HAP-1 (cell line): ENCODE measurements around the gene NANOS2.

Source experiments
- DNase-seq, 2 experiments: peaks; one replicate each; pipeline ENCODE4 v3.0.0-alpha.2; 2016 to 2020; ENCODE audit warnings: low spot score in 2 of 2
- H3K27me3 ChIP-seq: fragments of 250-450 bp; sonication (Bioruptor Pico); 2 replicates; pipeline ENCODE4 v1.5.1; 2020; ENCODE audit warnings: low read depth, mild to moderate bottlenecking, moderate library complexity
- H3K36me3 ChIP-seq: fragments of 250-450 bp; sonication (Bioruptor Pico); replicated peaks from 2 replicates; pipeline ENCODE4 v1.5.1; 2020; ENCODE audit warnings: mild to moderate bottlenecking
- H3K4me1 ChIP-seq: fragments of 250-450 bp; sonication (Bioruptor Pico); 2 replicates; pipeline ENCODE4 v1.5.1; 2020; ENCODE audit warnings: mild to moderate bottlenecking
- H3K4me3 ChIP-seq: fragments of 250-450 bp; sonication (Bioruptor Pico); 2 replicates; pipeline ENCODE4 v1.5.1; 2020; ENCODE audit warnings: mild to moderate bottlenecking, moderate library complexity
- H3K9me3 ChIP-seq: fragments of 250-450 bp; sonication (Bioruptor Pico); 2 replicates; pipeline ENCODE4 v1.5.1; 2020; ENCODE audit warnings: mild to moderate bottlenecking, moderate library complexity
- in situ Hi-C: fragments of 300-500 bp; cut with MboI; formaldehyde crosslinking; loops from 3 replicates; pipeline ENCODE4 v1.14.3; 2020; ENCODE audit warnings: low sequenced_read_pairs, inconsistent platforms, mixed read lengths

NANOS2 gene

GRCh38 chr19:45882652-45883585 lies 31.7 kb downstream of the NANOS2 start:
- Histone ChIP-seq H3K27me3 (no peaks in the 10 kb centered on the region), H3K36me3 (peaks cover 14% of the 10 kb centered on the region; the same call in 1 of the 2 replicates), H3K4me3 (peak overlapping the region; percentile 9; the same call in 1 of the 2 replicates), H3K9me3 (no peaks in the 10 kb centered on the region), H3K4me1 (peaks cover 19% of the 10 kb centered on the region)
- in situ Hi-C loops, result no loop called here
- peak; percentile 74 to 91 for DNase-seq

DNA sequence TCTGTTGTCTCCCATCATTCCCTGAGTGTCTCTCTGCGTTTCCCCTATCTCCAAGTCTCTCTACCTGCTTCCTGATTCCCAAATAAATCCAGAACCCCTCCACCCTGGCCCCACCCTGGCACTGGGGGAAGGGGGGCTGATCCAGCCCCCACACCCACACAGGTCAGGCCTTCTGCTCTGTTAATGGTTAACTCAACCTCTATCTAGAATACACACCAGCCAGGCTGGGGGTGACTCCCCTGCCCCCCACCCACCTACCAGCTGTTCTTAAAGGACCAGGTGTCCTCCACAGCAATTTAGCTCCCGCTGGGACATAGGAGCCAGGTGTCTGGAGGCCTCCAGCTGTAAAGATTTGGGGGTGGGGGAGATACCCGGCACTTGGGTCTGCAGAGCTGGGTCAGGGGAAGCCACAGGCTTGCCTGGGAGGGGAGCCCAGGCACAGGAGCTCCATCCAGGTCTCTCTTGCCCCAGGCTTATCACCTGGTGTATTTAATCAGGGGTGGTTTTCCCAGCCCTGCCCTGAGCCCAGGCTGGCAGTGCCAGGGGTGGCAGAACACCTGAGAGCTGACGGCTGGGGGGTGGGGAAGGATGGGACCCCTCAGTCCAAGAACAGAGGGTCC lies 32.6 kb downstream of the NANOS2 start:
- in situ Hi-C loops, result no loop called here
- Histone ChIP-seq H3K4me3 (no peak overlapping the region), H3K4me1 (peaks cover 16% of the 10 kb centered on the region), H3K9me3 (no peaks in the 10 kb centered on the region), H3K36me3 (peaks cover 14% of the 10 kb centered on the region; the same call in 1 of the 2 replicates), H3K27me3 (no peaks in the 10 kb centered on the region)
- no peak for DNase-seq

DNA sequence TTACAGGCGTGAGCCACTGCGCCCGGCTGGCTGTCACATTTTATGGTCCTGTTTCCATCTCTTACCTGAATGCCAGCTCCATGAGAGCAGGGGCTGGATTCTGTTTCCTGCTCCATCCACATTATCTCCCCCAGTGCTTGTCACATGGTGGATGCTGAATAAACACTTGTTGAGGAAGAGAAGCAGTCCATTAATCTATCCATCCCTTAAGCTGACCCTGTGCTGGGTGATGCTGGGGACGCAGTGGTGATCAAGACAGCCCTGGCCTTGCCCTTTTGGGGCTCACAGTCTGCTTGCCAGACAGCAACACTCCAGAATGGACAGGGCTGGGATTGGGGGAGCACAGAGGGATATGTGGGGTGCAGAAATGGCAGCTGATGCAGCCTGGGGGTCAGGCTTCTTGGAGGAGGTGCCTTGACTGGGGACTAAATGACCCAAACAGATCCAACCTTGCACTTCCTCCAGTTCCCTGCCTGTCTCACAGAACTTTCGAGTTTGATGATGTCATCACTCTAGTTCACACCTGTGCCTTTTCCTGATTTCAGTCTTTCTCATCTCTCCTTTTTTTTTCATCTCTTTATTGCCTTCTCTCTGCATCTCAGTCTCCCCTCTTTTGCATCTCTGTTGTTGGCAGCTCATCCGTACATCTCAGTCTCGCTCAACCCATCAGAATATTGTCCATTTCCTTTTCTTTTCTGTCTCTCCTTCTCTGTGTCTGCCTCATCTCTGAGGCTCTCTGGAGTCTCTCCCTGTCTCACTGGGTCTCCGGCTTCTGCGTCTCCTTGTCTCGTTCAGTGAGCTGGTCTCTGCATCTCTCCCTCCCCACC lies 33.3 kb downstream of the NANOS2 start:
- peaks cover 14% of the 10 kb centered on the region; the same call in 1 of the 2 replicates for H3K36me3 ChIP-seq
- peaks cover 15% of the 10 kb centered on the region for H3K4me1 ChIP-seq
- no peak for DNase-seq
- H3K27me3 ChIP-seq, result peaks cover under 1% of the 10 kb centered on the region; the same call in 1 of the 2 replicates
- in situ Hi-C loops, result no loop called here
- no peak overlapping the region for H3K4me3 ChIP-seq
- H3K9me3 ChIP-seq, result no peaks in the 10 kb centered on the region

DNA sequence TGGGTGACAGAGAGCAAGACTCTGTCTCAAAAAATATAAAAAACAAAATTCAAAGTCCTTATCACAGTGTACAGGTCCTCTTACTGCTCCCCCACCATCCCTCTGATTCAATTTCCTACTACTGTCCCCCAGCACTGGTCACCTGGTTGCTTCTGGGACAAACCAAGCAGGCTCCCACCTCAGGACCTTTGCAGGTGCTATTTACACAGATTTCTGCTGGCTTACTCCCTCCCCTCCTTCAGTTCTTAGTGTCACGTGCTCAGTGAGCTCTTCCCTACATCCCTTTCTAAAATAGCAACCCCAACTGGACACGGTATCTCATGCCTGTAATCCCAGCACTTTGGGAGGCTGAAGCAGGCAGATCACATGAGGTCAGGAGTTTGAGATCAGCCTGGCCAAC lies 34.6 kb downstream of the NANOS2 start:
- H3K9me3 ChIP-seq, result no peaks in the 10 kb centered on the region
- H3K27me3 ChIP-seq, result peaks cover 4% of the 10 kb centered on the region; the same call in 1 of the 2 replicates
- in situ Hi-C loops, result no loop called here
- no peak overlapping the region for H3K4me3 ChIP-seq
- DNase-seq, result no peak
- peaks cover 11% of the 10 kb centered on the region for H3K4me1 ChIP-seq
- H3K36me3 ChIP-seq, result peaks cover 14% of the 10 kb centered on the region; the same call in 1 of the 2 replicates

- H3K4me1 ChIP-seq, result peaks cover 7% of the 10 kb centered on the region
- peaks cover 7% of the 10 kb centered on the region; the same call in 1 of the 2 replicates for H3K36me3 ChIP-seq
- H3K4me3 ChIP-seq, result no peak overlapping the region
- no peaks in the 10 kb centered on the region for H3K9me3 ChIP-seq
- in situ Hi-C loops, result no loop called here
- H3K27me3 ChIP-seq, result peaks cover 4% of the 10 kb centered on the region; the same call in 1 of the 2 replicates
- DNase-seq, result no peak
These were observed 35.5 kb downstream of the NANOS2 start for GRCh38 chr19:45879055-45879454.

- 0 out of 2 replicates have a peak, but pooled peaks cover 3% of the 10 kb centered on the region for H3K36me3 ChIP-seq
These were observed 36.4 kb downstream of the NANOS2 start for GRCh38 chr19:45878043-45878794.

DNA sequence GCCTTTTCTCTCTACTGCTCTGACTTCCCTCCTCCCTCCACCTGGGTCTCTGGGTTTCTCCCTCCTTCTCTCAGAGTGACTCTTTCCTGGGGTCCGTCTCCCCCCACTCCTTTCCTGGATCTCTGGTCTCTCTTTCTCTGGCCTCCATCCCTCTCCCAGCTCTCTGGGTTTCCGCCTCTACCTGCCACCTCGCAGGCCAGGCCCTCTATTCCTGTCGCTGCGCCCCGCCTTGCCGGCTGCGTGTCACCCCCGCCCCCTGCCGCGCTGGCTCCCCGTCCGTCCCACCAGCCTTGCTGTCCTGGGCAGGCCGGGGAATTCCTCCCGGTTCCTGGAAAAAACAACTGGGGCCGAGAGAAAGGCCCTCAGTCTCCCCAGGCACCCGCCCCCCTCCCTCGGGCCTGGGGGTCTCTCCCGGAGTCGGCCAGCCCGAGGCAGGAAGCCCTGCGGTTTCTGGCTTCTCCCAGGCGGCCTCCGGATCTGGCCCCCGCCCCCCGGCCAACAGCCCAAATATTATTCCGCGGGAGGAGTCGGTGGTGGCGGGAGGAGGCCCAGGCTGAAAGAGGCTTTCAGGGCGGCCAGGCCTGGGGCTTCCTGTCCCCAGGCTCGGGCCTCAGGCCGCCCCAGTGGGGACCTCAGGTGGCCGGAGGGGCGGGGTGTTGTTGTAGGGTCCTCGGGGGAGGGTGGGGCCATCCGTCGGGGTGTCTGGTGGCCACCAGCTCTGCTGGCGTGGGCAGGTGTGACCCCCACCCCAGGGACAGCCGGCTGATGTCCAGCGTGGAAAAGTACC lies 38.0 kb downstream of the NANOS2 start:
- Histone ChIP-seq H3K27me3 (peaks cover 4% of the 10 kb centered on the region; the same call in 1 of the 2 replicates), H3K4me1 (no peaks in the 10 kb centered on the region), H3K9me3 (no peaks in the 10 kb centered on the region), H3K4me3 (no peak overlapping the region), H3K36me3 (no peaks in the 10 kb centered on the region)
- DNase-seq, result no peak
- in situ Hi-C loops, result no loop called here

More at GRCh38 chr19:45878043-45878794, 36.4 kb downstream of the NANOS2 start:
- Histone ChIP-seq H3K27me3 (peaks cover 4% of the 10 kb centered on the region; the same call in 1 of the 2 replicates), H3K4me1 (peaks cover 3% of the 10 kb centered on the region; the same call in 1 of the 2 replicates), H3K9me3 (no peaks in the 10 kb centered on the region), H3K4me3 (no peak overlapping the region)
- DNase-seq, result no peak
- in situ Hi-C loops, result no loop called here

- in situ Hi-C loops, result no loop called here
- no peak for DNase-seq
- Histone ChIP-seq H3K9me3 (no peaks in the 10 kb centered on the region), H3K36me3 (no peaks in the 10 kb centered on the region), H3K4me3 (no peak overlapping the region), H3K4me1 (no peaks in the 10 kb centered on the region), H3K27me3 (peaks cover 4% of the 10 kb centered on the region; the same call in 1 of the 2 replicates)
These were observed 38.5 kb downstream of the NANOS2 start for GRCh38 chr19:45876161-45876410.

- DNase-seq, result no peak
- in situ Hi-C loops, result no loop called here
These were observed 40.0 kb downstream of the NANOS2 start for GRCh38 chr19:45874620-45874966.

GRCh38 chr19:45873219-45873772 lies 41.3 kb downstream of the NANOS2 start:
- in situ Hi-C loops, result no loop called here
- H3K4me3 ChIP-seq, result no peak overlapping the region
- H3K9me3 ChIP-seq, result no peaks in the 10 kb centered on the region
- H3K27me3 ChIP-seq, result peaks cover 4% of the 10 kb centered on the region; the same call in 1 of the 2 replicates
- no peaks in the 10 kb centered on the region for H3K4me1 ChIP-seq
- H3K36me3 ChIP-seq, result no peaks in the 10 kb centered on the region
- no peak for DNase-seq

More at GRCh38 chr19:45874620-45874966, 40.0 kb downstream of the NANOS2 start:
- H3K27me3 ChIP-seq, result peaks cover 4% of the 10 kb centered on the region; the same call in 1 of the 2 replicates
- no peak overlapping the region for H3K4me3 ChIP-seq
- H3K4me1 ChIP-seq, result no peaks in the 10 kb centered on the region
- no peaks in the 10 kb centered on the region for H3K9me3 ChIP-seq
- H3K36me3 ChIP-seq, result no peaks in the 10 kb centered on the region

DNA sequence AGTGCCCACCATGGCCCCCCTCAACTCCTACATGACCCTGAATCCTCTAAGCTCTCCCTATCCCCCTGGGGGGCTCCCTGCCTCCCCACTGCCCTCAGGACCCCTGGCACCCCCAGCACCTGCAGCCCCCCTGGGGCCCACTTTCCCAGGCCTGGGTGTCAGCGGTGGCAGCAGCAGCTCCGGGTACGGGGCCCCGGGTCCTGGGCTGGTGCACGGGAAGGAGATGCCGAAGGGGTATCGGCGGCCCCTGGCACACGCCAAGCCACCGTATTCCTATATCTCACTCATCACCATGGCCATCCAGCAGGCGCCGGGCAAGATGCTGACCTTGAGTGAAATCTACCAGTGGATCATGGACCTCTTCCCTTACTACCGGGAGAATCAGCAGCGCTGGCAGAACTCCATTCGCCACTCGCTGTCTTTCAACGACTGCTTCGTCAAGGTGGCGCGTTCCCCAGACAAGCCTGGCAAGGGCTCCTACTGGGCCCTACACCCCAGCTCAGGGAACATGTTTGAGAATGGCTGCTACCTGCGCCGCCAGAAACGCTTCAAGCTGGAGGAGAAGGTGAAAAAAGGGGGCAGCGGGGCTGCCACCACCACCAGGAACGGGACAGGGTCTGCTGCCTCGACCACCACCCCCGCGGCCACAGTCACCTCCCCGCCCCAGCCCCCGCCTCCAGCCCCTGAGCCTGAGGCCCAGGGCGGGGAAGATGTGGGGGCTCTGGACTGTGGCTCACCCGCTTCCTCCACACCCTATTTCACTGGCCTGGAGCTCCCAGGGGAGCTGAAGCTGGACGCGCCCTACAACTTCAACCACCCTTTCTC lies 42.3 kb downstream of the NANOS2 start:
- H3K4me3 ChIP-seq, result no peak overlapping the region
- H3K36me3 ChIP-seq, result no peaks in the 10 kb centered on the region
- no peaks in the 10 kb centered on the region for H3K4me1 ChIP-seq
- H3K9me3 ChIP-seq, result no peaks in the 10 kb centered on the region
- DNase-seq, result no peak
- H3K27me3 ChIP-seq, result peaks cover 8% of the 10 kb centered on the region; the same call in 1 of the 2 replicates
- in situ Hi-C loops, result no loop called here
